ENCODE data around the gene SP110.
"Not testable (repeated sequence)": the region's sequence is repeated elsewhere in the genome, so short reads cannot be mapped to it uniquely, and the experiment has no call there.

Gene SP110

DNA sequence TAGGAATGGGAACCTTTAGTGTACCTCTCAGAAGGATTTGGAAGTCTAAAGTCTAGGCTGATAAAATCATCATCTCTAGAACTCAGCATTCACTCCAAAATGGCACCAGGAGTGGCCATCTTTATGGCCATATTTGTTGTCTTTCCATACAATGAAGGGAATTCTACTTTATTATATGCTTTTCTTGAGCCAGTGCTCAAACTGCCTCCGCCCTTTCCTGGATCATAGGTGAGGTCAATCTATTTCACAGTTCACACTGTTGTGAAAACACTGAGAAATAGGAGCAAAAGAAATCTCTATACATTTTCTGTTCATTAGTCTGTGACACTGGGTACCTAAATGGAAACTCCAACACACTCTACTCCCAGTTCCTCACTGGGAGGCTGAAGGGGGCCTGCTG is 55.6 kb downstream of the SP110 start:
- no peak for DNase-seq

DNA sequence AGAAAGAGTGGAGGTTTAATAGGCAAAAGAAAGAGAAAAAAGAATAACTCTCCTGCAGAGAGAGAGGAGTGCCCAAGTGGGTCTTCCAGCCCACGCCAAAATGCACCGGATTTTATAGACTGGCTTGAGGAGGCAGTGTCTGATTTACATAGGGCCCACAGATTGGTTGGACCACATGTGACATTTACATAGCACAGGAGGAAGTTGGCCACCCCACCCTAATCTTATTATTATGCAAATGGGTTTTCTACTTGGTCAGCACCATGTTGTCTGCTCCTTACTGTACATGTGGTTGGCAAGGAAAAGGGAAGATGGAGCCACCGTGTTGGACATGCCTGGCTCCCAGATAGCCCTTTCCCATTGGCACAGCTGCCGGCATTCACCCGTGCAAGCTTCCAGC is 56.8 kb downstream of the SP110 start:
- no peak for DNase-seq

DNA sequence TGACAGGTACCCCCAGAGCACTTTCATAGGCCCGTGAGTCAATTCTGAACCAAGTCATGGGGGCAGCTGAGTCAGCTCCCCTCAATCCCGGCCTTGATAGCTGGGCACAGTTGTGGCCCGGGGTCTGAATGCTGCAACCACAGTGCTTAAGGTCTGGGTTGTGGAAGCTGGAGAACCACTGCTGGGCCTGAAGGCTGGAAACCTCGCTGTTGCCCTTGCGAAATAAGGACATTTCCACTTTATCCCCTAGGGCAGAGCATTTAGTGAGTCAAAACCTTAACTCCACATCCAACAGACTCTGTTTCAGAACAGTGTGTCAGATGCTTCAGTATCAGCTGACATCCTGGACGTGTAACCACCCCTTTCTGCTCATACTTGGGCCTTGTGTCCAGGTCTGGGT is 58.6 kb downstream of the SP110 start:
- peak; percentile 27 for DNase-seq

DNA sequence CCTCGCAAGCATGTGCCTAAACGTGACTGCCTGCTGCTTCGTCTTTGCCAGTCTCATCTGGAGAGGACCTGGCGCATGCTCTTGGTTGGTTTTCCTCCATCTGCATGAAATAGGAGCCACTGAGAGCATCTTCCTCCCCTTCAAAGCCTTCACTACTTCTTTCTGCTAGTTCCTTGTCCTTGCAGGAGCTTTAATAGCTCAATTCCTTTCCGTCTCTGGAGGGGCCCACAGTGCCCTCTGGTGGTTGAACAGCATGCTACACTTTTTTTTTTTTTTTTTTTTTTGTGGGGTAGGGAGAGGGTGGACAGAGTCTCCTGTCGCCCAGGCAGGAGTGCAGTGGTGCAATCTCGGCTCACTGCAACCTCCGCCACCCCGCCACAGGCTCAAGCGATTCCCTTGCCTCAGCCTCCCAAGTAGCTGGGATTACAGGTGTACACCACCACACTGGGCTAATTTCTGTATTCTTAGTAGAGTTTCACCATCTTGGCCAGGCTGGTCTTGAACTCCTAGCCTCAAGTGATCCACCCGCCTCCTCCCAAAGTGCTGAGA is 59.6 kb downstream of the SP110 start:
- peak; percentile 63 for DNase-seq

DNA sequence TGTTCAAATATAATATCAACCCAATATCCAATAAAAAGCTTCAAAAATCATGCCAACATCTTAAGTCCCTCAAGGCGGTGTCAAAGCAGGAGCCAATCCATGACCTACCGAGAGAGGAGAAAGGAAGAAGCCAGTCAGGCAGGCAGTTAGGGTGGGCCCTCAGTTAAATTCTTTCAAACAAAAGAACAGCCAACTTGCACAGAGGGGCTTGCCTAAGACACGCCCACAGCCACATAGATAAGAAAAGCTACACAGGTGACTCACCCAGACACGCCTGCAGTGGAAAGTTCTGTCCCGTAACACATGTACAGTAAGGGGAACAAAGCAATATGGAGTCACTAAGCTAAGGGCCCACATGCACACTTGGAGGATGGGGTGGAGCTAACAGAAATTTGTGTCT is 61.3 kb downstream of the SP110 start:
- no peak for DNase-seq

DNA sequence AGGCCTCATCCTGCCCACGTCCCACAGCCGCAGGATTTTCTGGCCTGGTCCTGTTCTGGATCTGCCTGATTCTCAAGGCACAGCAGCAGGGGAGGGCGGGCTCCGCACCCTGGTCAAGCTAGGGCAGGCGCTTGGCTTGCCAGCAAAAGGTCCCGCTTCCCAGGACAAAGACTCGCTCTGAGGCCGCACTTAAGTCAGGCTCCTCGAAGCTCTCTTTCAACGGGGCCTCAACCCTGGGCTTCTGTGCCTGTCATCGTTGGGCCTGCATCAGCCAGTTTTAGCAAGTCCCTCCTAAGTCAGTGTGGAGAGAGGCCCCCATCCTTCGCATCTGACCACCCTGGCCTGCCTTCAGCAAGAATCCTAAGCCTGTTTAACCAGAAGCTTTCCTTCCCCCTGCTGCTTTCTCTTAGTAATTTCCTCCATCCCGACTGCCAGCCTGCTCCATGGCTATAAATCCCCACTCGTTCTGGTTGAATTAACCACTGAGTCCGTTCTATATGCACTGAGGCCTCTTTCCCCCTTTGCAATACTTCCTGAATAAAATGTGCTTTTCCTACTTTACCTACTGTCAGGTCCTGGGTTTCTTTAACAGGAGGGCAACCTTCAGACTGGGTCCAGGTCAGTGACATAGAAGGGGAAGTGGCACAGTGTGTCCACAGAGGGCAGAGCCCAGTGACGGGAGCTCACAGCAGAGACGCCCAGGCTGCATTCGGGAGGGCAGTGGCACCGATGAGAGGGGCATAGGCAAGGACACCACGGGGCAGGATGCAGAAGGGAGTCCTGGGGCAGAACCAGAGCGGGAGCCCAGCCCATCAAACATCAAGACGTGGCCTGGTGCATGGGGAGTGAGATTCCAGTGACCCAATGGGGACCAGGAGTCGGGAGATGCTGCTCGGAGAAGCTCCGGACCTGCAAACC is 62.7 kb downstream of the SP110 start:
- DNase-seq: no peak

DNA sequence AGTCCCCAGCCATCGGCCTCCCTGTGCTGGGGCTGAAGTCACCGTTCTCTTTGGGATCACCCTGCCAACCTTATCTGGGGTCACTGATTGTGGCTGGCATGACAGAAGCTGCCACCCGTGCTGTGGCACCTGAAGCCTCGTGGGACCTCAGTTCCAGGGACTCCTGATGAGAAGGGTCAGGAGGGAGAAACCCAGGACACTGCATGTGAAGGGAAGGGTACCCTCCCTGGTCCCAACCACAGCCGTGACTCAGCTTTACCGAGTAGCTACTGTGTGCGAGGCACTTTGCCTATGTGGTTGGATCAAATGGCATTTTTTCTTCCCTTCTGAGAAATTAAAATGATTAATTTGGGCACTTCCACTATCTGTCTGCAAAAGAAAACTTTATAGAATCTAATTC is 64.4 kb downstream of the SP110 start:
- DNase-seq: peak; percentile 42

DNA sequence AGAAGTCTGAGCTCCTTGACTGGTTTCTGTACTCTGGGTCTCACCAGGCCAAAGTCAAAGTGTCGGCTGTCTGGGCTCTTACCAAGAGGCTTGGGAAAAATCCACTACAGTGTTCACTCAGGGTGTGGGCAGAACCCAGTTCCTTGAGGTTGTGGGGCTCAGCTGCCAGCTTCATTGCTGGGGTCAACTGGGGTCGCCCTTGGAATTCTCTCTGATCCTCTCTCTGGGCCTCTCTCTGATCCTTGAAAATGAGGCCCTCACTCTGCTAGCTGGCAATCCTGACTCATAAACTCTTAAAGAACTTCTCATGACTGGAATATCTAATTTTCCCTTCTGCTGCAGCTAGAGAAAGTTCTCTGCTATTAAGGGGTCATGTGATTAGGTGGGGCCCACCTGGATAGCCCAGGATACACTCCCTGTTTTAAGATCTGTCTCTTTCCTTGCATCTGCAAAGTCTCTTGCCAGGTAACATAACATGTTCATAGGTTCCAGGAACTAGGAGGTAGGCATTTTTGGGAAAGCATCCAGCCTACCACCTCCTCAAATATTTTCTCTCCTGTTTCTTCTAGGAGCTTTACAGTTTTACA is 66.3 kb downstream of the SP110 start:
- DNase-seq: no peak

DNA sequence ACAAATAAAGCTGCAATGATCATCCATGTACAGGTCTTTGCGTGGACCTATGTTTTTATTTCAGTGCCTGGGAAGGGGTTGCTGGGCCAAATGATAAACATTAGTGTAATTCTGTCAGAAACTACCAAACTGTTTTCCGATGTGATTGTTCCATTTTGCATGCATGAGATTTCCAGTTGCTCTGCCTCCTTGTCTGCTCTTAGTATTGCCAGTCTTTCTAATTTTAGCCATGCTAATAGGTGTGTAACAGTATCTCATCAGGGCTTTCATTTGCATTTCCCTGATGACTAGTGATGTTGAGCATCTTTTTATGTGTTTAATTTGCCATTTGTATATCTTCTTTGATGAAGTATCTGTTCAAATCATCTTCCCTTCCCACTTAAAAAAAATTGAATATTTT is 67.5 kb downstream of the SP110 start:
- no peak for DNase-seq

DNA sequence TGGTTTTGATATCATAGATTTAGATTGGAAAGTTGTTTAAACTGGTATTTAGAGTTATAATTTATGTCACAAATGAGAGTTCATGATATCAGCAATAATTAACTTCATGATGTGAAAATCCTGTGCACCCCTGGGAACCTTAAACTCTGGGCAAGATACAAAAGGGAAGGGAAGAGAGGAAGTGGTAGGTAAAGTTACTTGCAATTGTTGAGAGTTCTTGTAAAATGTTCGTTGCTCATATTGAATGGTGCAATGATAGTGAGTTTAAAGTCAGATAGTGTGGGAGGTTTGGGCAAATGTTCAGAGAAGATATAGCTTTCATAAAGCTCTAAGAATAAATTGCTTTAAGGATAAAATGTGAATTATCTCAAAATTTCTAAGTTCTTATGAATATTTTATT is 75.4 kb downstream of the SP110 start:
- no peak for DNase-seq

DNA sequence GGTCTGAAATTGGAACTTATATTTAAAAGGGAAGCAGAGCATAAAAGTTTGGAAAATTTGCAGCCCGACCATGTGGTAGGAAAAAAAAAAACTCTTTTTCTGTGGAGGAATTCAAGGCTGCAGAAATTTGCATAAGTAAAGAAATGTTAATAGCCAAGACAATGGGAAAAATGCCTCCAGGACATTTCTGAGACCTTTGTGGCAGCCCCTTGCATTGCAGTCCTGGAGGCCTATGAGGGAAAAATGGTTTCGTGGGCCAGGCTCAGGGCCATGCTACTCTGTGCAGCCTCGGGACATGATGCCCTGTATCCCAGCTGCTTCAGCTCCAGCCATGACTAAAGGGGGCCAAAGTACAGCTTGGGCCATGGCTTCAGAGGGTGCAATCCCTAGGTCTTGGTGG is 79.1 kb downstream of the SP110 start:
- no peak for DNase-seq

DNA sequence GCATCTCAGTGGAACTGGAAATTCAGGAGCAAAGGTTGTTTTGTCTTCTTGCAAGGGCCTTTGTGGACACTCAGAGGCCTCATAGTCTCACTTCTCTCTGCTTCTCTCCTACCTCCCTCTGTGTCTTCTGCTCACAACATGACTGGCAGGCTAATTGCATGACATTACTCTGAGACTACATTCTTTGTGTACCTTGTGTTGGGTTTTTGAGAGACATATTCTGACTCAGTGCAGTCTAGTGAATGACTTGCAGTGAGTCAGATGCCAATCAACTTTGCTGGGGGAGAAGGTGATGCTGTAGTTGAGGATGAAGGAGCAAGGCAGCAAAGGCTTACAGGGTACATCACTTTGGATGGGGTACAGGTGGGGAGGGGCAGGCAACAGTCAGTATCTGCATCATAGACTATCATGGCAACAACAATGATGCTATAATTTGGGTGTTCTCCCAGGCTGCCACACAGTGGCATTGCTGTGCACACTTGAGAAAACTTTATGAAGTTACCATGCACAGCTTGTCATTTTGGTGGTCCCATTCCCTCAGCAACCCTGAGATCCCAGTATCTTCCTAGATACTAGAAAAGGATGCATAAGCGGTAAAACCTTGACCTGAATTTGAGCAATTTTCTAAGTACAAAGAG is 81.8 kb downstream of the SP110 start:
- no peak for DNase-seq

DNA sequence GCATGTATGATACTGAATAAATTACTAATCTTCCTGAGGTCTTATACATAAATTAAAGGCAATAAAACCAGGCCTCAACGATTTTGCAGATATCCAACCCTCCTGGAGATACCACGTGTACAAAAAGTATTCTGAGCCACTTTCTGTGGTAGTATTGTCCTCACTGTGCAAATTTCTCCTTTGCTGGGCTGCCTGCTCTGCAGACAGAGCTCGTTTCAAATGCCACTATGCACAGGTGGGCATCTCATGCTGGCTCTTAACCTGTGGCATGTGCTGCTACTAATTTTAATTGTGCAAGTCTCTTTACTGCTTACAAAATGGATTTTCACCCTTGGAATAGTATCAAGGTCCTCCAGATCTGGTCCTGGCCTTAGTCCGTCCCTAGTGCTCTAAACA is 84.7 kb downstream of the SP110 start:
- DNase-seq: no peak

DNA sequence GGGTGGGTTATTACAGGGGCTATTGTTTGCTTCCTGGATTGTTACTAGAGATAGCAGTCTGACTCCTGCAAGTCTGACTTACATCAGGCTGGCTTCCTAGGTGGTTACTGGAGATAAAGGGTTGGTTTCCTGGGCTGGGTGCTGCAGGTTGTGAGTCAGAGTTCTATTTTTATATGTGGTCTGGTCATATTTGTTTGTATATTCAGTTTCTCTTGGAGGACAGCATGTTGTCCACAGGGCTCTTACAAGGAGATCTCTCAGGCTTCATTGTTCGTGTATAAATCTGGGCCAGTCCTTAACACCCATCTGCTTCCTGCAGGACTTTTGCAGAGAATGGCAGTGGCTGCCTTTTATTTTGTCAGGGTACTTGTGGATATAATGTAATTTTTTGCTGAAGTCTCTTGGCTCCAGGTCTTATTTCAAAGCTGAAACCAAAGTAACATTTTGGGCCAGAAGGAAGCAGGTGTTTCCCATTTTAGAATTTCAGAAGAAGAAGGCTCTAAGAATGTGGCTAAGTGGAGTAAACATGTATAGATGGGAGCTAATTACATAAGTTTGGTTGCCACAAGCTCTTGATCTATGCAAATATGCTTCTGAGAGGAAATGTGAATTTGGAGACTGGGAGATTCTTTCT is 85.2 kb downstream of the SP110 start:
- no peak for DNase-seq

DNA sequence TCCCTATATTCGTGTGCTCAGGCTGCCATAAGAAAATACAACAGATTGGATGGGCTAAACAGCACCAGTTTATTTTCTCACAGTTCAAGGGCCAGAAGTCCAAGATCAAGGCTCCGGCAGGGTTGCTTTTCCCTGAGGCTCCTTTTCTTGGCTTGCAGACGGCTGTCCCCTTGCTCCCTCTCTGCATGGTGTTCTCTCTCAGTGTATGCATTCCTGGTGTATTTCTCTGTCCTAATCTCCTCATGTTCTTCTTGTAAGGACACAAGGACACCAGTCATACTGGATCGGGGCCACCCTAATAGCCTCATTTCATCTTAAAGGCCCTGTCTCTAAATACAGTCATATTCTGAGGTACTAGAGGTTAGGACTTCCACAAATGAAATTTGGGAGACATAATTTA is 88.4 kb downstream of the SP110 start:
- no peak for DNase-seq

DNA sequence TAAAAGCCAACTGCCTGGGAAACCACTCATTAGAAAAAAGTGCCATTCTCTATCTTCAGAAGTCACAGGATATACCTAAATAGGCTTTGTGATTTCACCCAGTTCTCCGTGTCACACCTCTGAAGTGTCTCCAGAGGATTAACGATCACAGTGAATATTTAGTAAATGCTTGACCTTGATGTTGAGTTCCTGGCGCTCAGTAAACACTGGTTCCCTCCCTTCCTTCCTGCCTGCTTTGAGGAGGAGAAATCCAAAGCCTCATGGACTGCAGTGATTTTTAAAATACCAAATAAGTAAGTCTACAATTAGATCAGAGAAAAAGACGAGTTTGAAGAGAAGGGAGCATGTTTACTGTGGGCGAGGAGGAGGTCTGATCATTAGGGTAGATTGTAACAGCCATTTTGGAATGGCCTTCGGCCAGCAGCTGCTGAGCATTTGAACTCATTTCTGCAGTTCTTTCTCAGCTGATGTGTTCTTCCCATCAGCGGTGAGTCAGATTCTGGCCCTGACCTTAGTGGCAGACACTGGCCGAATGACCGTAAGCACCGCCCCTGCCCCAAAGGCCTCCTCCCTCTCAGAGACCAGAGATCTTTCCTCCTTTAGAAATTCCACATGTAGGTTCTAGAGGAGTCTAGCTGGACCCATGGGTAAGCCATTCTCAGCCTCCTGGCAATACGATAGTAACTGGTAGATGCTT is 89.0 kb downstream of the SP110 start:
- DNase-seq: no peak

DNA sequence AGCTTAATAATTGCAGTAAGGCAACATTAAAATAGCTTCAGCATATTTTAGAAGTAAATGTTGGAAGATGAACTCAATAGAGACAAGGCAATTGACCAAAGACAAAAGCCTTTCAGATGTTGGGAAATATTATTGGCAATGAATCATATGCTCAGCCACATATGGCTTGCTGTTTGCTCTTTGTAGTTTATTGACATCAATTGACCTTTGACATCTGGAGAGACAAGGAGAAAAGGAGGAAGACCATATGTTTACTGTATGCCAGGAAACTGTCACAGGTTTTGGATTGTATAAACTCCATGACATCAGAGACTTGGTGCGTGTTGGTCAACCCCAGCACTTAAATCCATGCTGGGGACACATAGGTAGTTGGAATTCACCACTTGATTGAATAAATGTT is 90.4 kb downstream of the SP110 start:
- DNase-seq: no peak

DNA sequence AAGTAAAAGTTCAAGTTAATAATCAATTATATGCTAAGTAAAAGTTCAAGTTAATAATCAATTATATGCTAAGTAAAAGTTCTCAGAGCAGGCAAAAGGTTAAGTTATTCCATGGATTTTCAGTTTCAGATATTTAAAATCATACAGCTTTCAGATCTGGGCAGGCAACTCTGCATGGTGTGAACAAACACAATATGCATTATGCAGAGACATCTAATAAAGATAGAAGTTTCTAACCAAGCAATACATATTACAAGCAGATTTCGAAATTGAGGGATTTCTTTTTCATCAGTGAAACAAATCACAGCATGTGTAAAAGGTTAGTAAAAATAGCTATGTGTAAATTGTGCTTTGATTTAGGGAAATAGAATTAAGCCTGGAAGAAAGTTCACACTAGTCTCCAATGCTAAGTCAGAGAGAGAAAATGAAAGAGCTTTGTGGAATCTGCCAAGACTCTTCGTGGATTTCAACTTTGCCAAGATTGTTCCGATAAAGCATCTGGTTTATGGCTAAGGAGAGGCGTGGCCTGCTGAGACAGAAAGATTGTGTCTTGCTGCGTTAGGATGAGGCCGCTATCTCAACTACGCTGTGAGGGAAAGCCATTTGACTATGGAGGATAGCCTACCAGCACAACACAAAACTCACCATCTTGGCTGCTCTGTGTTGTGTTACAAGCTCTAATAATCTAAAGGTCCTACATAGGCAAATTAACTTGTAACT is 91.0 kb downstream of the SP110 start:
- no peak for DNase-seq

DNA sequence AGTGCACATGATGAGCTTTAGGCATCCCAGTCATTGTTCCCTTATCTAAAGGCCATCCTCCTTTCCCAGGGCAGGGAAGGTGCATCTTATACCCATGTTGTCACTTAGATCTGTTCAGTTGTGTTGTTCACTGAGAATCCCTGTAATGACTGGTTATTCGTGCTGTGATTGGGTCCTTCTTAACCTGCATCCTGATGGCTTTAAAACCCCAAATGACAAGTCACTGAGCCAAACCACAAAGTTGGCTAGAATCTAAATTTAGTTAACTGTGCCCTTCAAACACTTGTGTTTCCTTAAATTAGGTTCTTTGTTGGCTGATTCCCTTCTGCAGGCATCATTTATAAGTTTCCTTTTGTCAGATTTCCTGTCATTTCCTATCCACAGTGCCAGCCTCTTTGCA is 92.6 kb downstream of the SP110 start:
- no peak for DNase-seq

DNA sequence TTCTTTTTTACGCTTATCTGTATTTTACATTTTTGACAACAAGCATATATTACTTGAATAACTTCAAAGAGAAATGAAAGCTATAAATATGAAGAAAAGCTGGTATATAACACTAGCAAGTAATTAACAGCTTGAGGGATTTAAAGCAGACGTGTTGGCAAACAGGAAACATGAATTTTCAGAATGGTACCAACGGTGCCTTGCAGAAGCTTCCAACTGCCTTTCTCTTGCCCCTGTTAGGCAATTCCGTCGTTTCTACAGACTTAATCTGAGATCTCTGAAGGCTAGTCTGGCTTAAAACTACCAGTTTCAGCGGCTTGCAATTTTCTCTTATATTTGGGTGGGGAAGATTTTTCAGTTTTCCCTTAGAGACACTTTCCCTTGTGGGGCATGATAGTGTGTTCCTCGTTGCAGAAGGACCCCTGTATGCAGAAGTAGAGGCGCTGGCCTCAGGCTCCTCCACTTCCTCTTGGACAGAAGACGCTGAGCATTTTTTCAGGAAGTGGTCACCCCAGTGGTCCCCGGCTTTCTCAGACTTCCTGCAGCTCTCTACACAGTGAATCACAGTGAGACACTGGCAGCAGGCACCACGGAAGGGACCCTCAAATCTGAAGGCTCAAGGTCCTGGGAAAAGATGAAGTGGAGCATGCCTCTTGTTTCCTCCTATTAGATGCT is 94.9 kb downstream of the SP110 start:
- peak; percentile 28 for DNase-seq

DNA sequence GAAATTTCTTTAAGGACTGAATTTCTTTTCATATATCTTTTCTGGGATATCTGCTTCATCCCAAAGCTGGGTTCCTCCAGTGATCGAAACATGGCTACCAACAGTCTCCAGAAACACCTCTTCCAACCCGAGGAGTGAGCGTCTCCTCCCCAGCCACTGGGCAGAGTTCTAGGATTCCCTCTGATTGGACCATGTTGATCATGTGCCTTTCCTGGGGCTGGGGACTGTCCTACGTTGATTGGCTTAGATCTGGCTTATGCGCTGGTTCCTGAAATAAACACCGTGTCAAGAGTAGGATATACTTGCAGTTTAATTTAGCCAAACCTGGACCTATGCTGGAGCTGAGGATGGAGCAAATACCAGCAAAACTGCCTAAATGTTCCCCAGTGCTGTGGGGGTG is 95.5 kb downstream of the SP110 start:
- DNase-seq: no peak

DNA sequence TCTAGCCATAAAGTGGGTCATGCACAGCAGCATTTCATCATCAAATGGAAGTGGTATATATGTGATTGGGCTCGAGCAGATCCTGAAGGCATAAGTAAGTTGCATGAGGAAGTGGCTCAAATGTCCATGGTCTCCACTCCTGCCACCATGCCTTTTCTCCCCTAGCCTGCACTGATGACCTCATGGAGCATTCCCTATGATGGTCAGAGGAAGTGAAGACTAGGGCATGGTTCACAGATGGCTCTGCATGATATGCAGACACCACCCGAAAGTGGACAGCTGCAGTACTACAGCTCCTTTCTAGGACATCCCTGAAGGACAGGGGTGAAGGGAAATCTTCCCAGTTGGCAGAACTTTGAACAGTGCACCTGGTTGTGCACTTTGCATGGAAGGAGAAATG is 99.4 kb downstream of the SP110 start:
- DNase-seq: not testable (repeated sequence)
